Type B pancreatic cell (in vitro differentiated cells): Measurements from ENCODE around the gene IFNGR2. TPM values are rescaled to one million over a fixed set of nuclear protein-coding genes. Genes with fewer than 3 reads are reported as not detected.

Experiments
- DNase-seq: peaks from one replicate; pipeline ENCODE4 v3.0.0; 2021; ENCODE audit warnings: mixed read lengths; ENCODE audit not compliant: unreplicated experiment; ENCODE audit errors: extremely low spot score
- H3K27ac Mint-ChIP-seq: 2 replicates; pipeline ENCODE4 v1.8.0; 2021; ENCODE audit warnings: mild to moderate bottlenecking, mixed read lengths
- H3K27me3 Mint-ChIP-seq: 2 replicates; pipeline ENCODE4 v1.8.0; 2021; ENCODE audit warnings: mixed read lengths
- H3K36me3 Mint-ChIP-seq: 2 replicates; pipeline ENCODE4 v1.8.0; 2021; ENCODE audit warnings: mixed read lengths
- H3K4me1 Mint-ChIP-seq: one replicate; pipeline ENCODE4 v1.8.0; 2021; ENCODE audit warnings: mixed read lengths; ENCODE audit not compliant: unreplicated experiment
- H3K4me3 Mint-ChIP-seq: 2 replicates; pipeline ENCODE4 v1.8.0; 2021; ENCODE audit warnings: mild to moderate bottlenecking, mixed read lengths
- H3K9me3 Mint-ChIP-seq: 2 replicates; pipeline ENCODE4 v1.8.0; 2021; ENCODE audit warnings: mixed read lengths
- CTCF ChIP-seq: fragments of 200-600 bp; sonication (generic); conservative IDR thresholded peaks from 2 replicates; pipeline ENCODE4 v1.5.0; 2021; ENCODE audit warnings: antibody characterized with exemption, mild to moderate bottlenecking
- total RNA-seq: library from RNA; stranded (reverse); gene quantifications from 2 replicates; pipeline ENCODE4 v1.2.1, GENCODE V29; 2021; ENCODE audit warnings: low replicate concordance

The IFNGR2 gene
- total RNA-seq, 1 donor from 2014 or later, result 40.4 TPM

DNA sequence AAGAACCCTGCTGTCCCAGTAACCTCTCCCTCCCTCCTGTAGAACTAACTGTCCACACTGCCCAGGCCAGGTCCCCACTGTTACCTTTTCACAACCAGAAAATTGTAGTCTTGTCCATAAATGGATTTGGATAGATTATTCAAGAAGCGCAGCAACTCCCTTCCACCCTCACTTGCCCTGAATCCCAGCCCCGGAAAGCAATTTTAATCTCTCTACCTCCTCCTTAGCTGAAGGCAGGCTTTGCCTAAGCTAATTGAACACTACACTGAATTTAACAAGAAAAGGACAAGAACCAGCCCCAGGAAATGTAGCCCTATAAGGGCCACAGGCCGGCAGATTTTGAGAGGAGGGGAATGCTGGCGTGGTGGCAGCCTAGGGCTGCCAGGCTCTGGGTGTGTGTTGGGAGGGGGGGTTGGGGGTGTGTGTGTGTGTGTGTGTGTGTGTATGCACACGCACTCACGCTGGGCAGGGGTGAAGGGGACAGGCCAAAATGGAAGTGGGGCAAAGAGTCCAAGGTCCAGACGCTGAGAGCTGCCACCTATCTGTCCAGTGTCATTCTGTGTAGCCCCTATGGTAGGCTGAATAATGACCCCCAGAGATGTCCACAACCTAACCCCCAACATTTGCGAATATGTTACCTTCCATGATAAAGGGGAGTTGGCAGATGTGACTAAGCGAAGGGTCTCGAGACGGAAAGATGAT, 10.8 kb upstream of the IFNGR2 start:
- no peaks in the 10 kb centered on the region for H3K36me3 Mint-ChIP-seq
- H3K9me3 Mint-ChIP-seq, result no peaks in the 10 kb centered on the region
- H3K27me3 Mint-ChIP-seq, result no peaks in the 10 kb centered on the region

DNA sequence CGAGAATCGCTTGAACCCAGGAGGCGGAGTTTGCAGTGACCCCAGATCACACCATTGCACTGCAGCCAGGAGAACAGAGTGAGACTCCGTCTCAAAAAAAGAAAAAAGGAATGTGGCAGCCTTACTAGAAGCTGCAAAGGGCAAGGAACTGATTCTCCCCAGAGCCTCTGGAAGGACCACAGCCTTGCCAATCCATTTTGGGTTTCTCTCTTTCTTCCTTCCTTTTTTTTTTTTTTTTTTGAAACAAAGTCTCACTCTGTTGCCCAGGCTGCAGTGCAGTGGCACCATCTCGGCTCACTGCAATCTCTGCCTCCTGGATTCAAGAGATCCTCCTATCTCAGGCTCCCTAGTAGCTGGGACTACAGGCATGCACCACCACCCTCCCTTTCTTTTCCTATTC, 9.9 kb upstream of the IFNGR2 start:
- Mint-ChIP-seq H3K9me3 (no peaks in the 10 kb centered on the region), H3K36me3 (no peaks in the 10 kb centered on the region), H3K27ac (no peak overlapping the region), H3K27me3 (no peaks in the 10 kb centered on the region), H3K4me1 (no peaks in the 10 kb centered on the region), H3K4me3 (no peak overlapping the region)
- DNase-seq, result no peak
- no peak for TF ChIP-seq CTCF

More for the DNA sequence above, 10.8 kb upstream of the IFNGR2 start:
- Mint-ChIP-seq H3K4me1 (no peaks in the 10 kb centered on the region), H3K4me3 (no peak overlapping the region), H3K27ac (no peak overlapping the region)
- TF ChIP-seq CTCF, result no peak
- no peak for DNase-seq

DNA sequence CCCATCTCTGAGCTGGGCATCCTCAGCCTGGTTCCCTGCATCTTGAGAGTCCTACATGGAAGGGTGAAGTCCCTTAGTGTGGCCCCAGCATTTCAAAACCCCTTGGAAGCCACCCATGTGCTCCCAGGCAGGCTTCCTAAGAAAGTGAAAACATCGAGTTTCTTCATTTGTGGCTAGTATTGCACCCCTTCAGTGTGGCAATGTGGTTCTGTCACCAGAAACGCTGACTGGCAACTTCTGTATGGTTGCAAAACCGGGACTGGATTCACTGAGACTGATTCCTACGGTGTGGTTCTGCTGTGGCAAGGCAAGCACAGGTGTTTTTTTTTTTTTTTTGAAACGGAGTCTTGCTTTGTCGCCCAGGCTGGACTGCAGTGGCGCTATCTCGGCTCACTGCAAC, 9.0 kb upstream of the IFNGR2 start:
- H3K36me3 Mint-ChIP-seq, result no peaks in the 10 kb centered on the region
- H3K9me3 Mint-ChIP-seq, result no peaks in the 10 kb centered on the region
- H3K27me3 Mint-ChIP-seq, result no peaks in the 10 kb centered on the region
- no peak for TF ChIP-seq CTCF
- no peaks in the 10 kb centered on the region for H3K4me1 Mint-ChIP-seq
- H3K27ac Mint-ChIP-seq, result no peak overlapping the region
- H3K4me3 Mint-ChIP-seq, result no peak overlapping the region
- no peak for DNase-seq

GRCh38 chr21:33395891-33396331, 7.3 kb upstream of the IFNGR2 start:
- Mint-ChIP-seq H3K9me3 (peaks cover 2% of the 10 kb centered on the region), H3K4me1 (peaks cover 3% of the 10 kb centered on the region), H3K36me3 (no peaks in the 10 kb centered on the region), H3K4me3 (no peak overlapping the region), H3K27ac (no peak overlapping the region), H3K27me3 (no peaks in the 10 kb centered on the region)
- TF ChIP-seq CTCF, result no peak
- DNase-seq, result no peak

GRCh38 chr21:33396436-33396835, 6.8 kb upstream of the IFNGR2 start:
- H3K27me3 Mint-ChIP-seq, result no peaks in the 10 kb centered on the region
- TF ChIP-seq CTCF, result no peak
- H3K36me3 Mint-ChIP-seq, result no peaks in the 10 kb centered on the region
- H3K27ac Mint-ChIP-seq, result no peak overlapping the region
- DNase-seq, result no peak
- peaks cover 5% of the 10 kb centered on the region for H3K4me1 Mint-ChIP-seq
- H3K9me3 Mint-ChIP-seq, result peaks cover 4% of the 10 kb centered on the region
- H3K4me3 Mint-ChIP-seq, result no peak overlapping the region
